ENCODE data around the gene GNA12.

GNA12 gene

DNA sequence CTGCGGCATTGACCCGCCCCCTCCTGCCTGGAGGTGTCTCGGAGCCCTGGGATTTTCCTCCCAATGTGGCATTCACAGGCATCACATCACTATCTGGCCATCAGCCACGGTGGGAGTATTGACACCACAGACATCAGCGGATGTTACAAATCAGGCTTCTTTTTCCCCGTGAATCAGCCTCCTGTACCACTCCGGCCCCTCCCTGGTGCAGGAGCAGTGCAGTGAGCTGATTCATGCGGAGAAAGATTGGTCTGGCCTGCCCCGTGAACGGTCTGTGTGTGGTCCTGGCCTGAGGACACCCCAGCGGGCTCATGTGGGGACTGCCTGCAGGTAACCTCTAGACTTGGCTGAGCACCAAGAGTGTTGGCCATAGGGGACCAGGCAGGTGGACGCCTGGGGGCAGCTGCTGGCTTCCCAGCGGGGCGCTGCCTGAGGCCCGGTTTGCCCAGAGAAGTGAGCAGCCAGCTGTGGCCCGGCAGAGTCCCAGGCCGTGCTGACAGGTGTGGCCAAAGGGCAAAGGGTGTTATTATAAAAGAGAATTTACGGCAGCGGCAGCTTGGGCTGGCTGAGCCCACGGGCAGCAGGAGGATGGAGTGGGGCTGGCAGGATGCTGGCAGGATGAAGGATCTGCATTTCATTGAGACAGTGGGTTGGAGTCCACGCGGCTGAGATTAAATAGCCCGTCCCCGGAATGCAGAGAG is 32.1 kb upstream of the GNA12 start:
- DNase-seq (ENCODE audit: low read depth) = peak; percentile 76
- TF ChIP-seq, protein P1, sequence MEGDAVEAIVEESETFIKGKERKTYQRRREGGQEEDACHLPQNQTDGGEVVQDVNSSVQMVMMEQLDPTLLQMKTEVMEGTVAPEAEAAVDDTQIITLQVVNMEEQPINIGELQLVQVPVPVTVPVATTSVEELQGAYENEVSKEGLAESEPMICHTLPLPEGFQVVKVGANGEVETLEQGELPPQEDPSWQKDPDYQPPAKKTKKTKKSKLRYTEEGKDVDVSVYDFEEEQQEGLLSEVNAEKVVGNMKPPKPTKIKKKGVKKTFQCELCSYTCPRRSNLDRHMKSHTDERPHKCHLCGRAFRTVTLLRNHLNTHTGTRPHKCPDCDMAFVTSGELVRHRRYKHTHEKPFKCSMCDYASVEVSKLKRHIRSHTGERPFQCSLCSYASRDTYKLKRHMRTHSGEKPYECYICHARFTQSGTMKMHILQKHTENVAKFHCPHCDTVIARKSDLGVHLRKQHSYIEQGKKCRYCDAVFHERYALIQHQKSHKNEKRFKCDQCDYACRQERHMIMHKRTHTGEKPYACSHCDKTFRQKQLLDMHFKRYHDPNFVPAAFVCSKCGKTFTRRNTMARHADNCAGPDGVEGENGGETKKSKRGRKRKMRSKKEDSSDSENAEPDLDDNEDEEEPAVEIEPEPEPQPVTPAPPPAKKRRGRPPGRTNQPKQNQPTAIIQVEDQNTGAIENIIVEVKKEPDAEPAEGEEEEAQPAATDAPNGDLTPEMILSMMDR (IDR thresholded peaks at IDR 0.05; ENCODE audit: low read length, missing control alignments) = no peak
- no peak overlapping the region for H3K4me3 ChIP-seq (replicated peaks; ENCODE audit: low read depth, low read length)

DNA sequence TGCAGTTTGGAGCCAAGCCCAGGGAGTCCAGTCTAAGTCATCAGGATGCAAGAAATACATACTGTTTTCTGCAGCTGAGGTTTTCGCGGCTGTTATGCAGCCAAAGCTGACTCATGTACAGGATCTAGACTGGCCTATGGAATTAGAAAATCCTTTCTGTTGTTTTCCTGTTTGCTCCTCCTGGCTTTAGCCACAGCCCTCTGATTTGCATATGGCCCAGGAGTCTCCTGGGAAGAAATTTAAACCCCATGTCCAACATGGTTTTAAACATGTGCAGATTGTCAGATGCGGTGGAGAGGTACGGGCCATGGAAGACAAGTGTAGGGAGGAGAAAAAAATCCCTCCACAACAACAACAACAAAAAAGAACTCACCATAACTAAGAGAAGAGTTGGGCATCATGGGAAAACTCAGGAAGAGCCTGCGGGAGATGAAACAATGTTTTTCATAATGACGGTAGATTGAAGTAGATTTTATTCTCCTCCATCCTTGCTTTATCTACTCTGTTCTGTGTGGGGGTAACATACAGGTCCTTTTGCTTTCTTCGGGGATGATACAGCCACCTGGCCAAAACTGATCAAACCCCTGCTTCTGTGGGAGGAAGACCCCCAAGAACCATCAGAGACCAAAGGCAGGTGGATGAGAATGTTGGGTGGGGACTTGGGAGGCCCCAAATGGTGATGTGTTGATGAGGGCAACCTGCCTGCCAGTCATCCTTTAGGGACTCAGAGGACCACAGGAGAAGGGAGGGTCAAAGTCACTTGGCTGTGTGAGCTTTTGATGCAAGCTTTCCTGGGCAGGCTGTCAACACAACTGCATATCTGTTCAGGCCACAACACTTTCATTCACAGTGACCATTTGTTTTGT is 29.8 kb upstream of the GNA12 start:
- TF ChIP-seq, protein P1 (IDR thresholded peaks at IDR 0.05; ENCODE audit: low read length, missing control alignments) = no peak
- DNase-seq (ENCODE audit: low read depth) = peak; percentile 95
- H3K4me3 ChIP-seq (replicated peaks; ENCODE audit: low read depth, low read length) = no peak overlapping the region

DNA sequence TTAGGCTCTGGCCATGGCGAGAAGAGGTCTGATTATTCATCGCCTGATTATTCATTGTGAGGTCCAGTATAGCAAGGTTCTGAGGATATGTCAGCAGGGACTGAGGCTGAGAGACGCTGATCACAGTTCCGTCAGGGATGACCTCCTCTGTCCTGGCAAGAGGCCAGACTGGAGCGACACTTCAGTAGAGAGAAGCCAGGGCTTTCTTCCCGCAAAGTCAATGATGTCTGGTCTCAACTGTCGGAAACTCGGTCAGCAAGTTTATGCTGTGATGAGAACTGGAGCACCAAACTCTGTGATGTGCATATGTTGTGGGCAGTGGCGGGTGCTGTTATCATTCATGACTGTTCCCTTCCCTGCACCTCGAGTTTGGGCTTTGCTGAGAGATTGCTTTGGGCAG is 29.0 kb upstream of the GNA12 start:
- TF ChIP-seq, protein P1 (IDR thresholded peaks at IDR 0.05; ENCODE audit: low read length, missing control alignments) = no peak
- DNase-seq (ENCODE audit: low read depth) = peak; percentile 13
- H3K4me3 ChIP-seq (replicated peaks; ENCODE audit: low read depth, low read length) = no peak overlapping the region

DNA sequence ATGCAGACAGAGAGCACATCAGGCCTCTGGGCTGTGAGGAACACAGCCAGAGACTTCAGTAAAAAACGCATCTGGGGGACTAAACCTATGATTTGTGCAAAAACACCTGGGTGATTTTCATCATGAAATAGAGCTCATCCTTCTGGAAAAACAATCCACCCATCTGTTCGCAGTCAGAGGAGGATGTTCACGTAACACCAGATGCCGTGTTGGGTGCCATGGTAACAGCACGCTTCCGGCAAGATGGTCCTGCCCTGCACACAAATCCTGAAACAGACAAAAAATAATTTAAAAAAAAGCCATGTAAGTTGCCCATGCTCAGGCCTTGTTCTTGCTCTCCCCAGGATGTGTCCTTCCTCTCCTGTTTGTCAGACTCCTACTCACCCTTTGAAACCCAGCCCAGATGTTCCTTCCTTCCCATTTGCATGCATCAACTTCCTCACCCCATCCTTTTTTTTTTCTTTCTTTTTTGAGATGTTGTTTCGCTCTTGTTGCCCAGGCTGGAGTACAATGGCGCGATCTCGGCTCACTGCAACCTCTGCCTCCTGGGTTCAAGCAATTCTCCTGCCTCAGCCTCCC is 28.3 kb upstream of the GNA12 start:
- no peak for DNase-seq (ENCODE audit: low read depth)
- TF ChIP-seq, protein P1 (IDR thresholded peaks at IDR 0.05; ENCODE audit: low read length, missing control alignments) = no peak
- no peak overlapping the region for H3K4me3 ChIP-seq (replicated peaks; ENCODE audit: low read depth, low read length)

DNA sequence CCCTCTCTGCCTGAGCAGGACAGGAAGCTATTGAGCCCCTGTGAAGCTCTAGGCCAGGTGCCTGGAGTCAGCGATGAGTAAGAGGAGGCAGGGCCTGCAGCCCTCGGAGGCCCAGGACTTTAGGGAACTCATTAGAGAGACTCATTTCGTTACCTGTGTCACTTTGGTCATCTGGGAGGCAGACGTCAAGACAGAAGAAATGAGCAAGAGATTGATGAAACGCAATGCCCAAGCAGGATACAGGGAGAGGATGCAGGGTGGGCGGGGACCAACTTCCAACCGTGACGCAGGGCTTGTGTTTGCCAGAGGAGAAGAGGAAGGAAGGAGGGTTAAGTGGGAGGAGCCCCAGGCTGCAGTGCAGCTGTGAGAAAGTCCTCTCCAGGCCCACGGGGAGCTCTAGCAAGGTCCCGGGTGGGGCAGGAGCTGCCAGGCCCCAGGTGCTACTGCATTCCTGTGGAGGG is 26.4 kb upstream of the GNA12 start:
- H3K4me3 ChIP-seq (replicated peaks; ENCODE audit: low read depth, low read length) = no peak overlapping the region
- DNase-seq (ENCODE audit: low read depth) = peak; percentile 90
- TF ChIP-seq, protein P1 (IDR thresholded peaks at IDR 0.05; ENCODE audit: low read length, missing control alignments) = no peak

DNA sequence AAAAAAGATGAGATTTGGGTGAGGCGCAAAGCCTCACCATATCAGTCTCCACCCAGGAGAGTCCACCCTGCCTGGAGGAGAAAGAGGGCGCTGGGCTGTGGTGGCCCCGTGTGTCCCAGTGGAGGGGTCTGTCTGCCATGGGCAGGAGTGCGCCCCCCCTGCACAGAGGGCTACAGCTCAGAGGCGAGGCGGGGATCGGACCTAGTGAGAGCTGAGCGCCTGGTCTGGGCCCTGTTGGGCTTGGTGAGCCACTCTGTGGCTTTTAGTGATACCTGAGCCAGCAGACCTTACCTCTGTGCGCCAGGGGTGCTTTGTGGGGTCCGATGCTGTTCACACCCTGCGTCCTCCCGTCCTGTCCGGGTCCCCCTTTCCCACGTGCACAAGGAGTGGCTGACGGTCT is 25.9 kb upstream of the GNA12 start:
- no peak for DNase-seq (ENCODE audit: low read depth)
- TF ChIP-seq, protein P1 (IDR thresholded peaks at IDR 0.05; ENCODE audit: low read length, missing control alignments) = no peak
- no peak overlapping the region for H3K4me3 ChIP-seq (replicated peaks; ENCODE audit: low read depth, low read length)
